Activated CD4-positive, alpha-beta T cell treated with anti-CD3 and anti-CD28 coated beads, Interleukin-2, Interleukin-4, amounts not matched to agents 100 ng/mL and 50 ng/mL, durations not matched to agents 16 hours and 8 hours (primary cell): ENCODE data around the gene KRT74.
"Not testable (repeated sequence)": the region's sequence is repeated elsewhere in the genome, so short reads cannot be mapped to it uniquely, and the experiment has no call there.

ENCODE experiments used
- DNase-seq: peaks from one replicate; pipeline ENCODE4 v3.0.0-alpha.2; 2020; ENCODE audit warnings: low spot score

KRT74 gene

DNA sequence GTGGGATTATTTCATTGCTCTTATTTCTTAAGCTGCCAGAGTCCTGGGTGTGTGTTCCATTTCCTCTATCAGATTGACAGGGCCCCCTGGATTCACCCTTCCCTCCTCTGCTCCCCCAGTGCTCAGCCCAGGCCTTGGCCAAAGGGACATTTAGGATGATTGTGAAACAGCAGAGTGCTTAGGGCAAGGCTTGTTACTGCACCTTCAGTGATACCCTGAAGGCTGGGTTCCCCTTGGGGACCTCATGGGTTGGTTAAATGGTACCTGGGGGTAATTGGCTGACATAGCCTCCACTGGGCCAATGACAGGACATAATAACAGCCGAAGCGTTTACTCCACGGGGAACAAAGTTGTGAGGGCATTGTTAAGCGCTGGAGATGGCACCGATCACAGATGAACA is 28.9 kb upstream of the KRT74 start:
- no peak for DNase-seq

GRCh38 chr12:52601671-52602070 is 28.0 kb upstream of the KRT74 start:
- no peak for DNase-seq

DNA sequence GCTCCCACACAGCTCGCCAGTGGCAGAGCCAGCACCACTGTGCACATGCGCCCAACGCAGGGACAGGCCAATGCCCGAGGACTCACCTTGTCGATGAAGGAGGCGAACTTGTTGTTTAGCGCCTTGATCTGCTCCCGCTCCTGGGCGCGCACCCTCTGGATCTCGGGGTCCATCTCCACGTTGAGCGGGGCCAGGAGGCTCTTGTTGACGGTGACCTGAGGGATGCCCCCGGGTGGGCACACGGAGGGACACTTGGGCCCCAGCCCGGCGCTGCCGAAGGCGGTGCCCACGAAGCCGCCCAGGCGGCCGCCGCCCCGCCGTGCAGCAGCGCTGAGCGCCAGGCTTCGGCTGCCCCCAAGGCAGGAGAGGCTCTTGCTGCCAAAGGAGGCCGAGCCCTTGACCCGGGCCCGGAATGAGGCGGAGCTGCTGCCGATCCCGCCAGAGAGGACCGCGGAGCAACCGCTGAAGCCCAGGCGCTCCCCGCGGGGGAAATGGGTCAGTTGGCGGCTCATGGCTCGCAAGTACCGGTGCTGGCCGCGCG is 27.4 kb upstream of the KRT74 start, which contains the start of gene KRT72:
Gene KRT72, minus strand, starts transcription at position 523 of the 541 bp plus-strand sequence. Its CDS starts 11 bp downstream, at position 512.
- DNase-seq = no peak

DNA sequence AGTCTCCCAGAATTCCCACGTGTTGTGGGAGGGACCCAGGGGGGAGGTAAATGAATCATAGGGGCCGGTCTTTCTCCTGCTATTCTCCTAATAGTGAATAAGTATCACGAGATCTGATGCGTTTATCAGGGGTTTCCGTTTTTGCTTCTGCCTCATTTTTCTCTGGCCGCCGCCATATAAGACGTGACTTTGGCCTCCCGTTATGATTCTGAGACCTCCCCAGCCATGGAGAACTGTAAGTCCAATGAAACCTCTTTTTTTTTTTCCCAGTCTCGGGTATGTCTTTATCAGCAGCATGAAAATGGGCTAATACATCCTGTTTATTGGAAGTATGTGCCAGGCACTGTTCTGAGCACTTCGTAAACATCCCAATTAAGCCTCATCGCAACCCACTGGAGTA is 26.8 kb upstream of the KRT74 start:
- no peak for DNase-seq

DNA sequence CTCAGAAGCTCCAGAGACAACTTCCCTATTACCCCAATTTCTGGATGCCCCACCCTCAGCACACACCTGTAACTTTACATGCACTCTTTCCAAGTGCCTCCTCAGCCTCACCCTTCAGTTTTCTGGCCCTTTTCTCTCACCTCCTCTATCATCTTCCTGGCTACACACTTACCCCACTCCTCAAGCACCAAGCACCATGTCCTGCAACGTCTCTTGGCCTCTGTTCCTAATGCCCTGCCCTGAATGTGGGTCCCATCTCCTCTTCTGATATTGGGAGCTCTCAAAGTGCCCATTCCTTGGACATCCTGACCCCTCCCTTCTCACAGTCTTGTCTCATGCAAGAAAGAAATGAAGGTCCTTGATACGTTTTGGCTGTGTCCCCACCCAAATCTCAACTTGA is 26.4 kb upstream of the KRT74 start:
- DNase-seq = no peak

DNA sequence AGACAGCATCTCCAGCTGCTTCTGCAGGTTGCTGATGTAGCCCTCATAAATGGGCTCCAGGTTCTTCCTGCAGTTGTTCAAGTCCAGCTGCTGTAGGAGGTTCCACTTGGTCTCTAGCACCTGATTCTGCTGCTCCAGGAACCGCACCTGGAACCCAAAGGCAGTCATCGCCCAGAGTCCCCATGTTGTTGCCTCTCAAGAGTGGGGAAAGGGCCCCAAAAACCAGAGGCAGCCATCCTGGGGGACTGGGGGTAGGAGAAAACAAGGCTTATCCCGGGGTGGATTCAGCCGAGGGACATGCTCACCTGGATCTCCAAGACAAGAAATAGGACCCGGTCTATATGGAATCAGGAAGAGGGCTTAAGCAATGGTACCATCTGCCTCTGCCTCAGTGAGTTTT is 25.3 kb upstream of the KRT74 start:
- DNase-seq = no peak

DNA sequence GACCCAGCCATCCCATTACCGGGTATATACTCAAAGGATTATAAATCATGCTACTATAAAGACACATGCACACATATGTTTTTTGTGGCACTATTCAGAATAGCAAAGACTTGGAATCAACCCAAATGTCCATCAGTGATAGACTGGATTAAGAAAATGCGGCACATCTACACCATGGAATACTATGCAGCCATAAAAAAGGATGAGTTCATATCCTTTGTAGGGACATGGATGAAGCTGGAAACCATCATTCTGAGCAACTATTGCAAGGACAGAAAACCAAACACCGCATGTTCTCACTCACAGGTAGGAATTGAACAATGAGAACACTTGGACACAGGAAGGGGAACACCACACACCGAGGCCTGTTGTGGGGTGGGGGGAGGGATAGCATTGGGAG is 20.6 kb upstream of the KRT74 start:
- DNase-seq = not testable (repeated sequence)

DNA sequence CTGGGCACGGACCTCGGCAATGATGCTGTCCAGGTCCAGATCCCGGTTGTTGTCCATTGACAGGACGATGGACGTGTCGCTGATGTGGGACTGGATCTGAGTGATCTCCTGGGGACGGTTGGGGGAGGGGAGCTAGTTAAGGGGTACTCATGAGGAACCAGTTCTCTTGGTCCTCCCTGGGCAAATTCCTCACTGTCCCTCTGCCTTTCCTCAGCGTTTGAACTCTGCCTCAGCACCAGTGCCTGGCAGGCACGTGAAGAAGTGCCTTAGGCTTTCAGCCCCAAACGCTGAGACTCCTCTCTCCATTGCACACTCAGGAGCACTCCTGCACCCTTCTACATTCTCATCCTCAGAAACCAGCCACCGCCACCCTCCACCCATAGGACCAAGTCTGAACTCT is 17.9 kb upstream of the KRT74 start:
- no peak for DNase-seq

DNA sequence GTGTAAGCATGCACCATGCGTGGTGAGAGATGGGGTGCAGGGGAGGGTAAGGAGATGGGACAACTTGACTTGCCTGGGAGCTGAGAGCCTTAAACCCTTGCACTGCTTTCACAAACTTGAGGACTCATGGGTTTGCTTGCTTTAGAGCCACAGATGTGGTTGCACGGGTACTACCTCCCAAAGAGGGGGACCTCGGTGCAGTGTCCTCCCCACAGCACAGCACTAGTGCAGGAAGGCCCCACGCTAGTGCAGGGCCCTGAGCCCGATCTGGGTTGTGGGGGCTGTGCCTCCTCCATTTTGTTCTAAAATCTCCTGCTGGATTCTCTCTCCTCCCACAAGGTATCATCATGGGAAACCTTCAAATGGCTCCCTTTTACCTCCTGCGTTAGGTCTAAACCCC is 16.4 kb upstream of the KRT74 start:
- no peak for DNase-seq

GRCh38 chr12:52587563-52587962 is 13.9 kb upstream of the KRT74 start:
- DNase-seq = no peak

DNA sequence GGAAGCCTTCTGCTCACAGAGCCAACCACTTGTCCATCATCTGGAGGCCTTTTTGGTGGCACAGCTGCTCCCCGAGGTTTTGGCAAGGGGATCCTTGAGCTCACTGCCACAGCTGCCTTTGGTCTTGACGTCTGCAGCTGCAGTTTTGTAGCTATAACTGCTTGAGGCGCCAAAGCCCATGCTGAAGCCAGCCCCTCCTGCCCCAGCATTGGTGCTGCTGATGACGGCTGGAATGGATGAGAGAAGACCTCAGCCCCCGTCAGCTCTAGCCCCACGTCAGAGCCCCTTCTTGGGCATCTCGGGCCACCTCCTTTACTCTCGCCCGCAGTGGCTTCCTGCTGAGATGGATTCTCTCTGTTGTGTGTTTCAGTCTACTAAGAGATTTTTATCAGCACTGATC is 12.3 kb upstream of the KRT74 start:
- DNase-seq = no peak

- DNase-seq = no peak
These were observed 11.4 kb upstream of the KRT74 start for GRCh38 chr12:52585066-52585465.

DNA sequence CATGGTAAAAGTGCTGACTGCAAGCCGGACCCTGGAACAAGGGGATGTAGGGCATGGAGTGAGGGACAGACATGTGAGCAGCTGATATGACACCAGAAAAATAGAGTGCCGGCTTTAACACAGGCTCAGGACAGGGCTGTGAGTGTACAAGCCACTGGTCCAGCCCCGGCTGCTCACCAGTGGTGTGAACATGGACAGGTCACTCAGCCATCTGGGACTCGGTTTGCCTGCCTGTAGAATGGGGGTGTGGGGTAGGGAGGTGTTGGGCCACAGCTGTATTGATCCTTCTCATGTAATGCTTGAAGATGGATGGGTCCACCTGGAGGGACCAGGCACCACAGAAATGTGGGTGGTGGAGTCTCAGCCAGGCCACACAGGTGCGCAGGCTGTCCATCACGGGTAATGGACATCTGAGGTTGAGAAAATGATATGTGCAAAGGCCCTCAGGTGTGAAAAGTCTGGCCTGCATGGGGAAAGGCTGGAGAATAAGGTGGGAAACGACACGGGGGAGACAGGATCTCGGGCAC is 10.6 kb upstream of the KRT74 start:
- DNase-seq = no peak

- DNase-seq = peak; percentile 46
These were observed 9.4 kb upstream of the KRT74 start for GRCh38 chr12:52582971-52583456.

DNA sequence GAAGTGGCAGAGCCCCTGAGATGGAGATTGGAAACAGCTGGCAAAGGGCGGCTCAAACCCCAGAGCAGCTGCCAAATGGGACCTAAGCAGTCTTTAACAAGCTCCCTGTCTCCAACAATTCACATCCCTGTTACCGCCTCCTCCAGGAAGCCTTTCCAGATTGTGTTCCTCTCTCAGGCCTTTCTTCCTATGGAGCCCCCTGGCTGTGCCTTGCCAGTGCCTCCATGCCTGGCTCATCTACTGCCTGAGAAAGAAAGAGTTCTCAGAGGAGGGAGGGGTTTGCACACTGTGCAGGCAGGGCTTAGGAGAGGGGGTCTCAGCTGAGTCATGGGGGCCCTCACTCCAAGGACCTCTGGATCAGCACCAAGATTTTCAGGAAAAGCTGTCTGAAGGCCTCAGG is 8.8 kb upstream of the KRT74 start:
- no peak for DNase-seq

DNA sequence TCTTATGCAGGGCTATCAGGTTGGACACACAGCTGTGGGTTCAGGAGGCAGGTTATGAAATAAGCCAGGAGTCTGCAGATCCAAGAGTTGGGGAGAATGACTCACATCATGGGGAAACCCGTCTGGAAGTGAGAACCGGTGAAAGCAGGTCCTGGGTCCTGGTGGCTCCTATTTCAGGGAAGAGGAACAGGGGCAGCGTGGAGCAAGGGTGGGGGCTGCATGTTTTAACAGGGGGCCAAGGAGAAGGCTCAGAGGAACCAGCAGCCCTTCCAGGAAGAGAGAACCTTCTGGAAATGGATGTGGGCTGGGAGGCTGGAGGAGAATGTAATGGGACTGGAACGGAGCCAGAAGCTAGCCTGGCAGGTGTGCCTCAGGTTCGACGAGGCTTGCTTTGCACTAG is 7.8 kb upstream of the KRT74 start:
- no peak for DNase-seq

DNA sequence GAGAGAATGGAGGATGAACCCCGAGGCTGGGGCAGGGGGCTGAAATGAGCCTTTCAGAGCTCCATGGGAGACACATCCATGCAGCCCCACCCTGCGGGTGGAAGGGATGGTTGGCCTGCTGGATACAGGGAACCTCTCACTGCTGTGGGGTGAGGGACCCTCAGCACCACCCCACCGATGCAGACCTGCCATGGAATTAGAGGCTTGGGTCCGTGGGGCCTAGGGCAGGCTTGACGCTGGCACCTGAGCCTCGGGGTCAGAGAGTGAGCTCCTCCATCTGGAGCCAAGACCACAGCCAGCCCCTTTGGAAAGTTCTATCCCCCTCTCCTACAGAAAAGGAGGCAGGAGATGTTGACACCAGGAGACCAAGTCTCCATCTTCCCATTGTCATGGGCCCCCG is 7.4 kb upstream of the KRT74 start:
- no peak for DNase-seq

GRCh38 chr12:52580496-52580895 is 6.9 kb upstream of the KRT74 start:
- DNase-seq = no peak

DNA sequence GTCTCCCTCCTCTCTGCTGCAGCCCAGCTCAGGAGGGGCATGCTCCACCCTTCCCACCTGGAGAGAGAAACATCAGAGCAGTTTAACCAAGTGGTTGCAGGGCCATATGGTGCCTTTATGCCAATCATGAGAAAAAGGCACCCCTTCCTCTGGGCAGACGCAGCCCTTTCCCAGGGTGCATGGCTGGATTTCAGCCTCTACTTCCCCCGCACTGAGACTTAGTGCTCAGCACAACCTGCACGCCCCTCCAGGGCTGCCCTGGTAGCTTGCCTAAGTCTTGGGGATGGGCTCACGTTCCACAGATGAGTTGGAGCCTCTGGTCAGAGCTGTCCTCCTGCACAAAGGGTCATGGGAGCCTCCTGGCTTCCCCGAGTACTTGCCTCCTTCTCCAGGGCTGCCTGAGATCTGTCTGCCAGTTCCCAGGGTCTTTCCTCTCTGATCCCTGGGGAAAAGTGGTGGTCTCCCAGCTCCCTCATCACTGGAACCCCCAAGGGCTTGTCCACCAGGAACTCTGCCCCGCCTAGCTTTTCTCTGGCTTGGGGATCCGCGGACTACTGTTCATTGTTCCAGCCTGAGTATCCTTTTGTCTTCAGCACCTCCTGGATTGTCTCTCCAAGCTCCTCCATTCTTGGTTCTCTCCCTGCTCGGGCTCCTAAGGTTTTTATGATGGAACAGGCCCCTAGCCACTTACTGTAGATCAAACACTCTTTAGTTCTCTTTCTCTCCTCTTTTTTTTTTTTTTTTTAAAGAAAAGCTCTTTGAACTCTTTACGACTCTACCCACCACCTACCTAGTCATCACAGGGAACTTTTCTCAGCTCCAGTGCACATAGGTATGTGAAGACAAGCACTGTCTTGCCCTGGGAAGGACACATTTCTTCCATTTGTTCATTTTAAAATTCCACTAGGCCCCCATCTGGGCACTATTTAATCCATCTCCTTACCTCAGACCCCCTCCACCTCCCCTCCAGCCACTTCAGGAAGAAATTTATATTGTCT is 6.1 kb upstream of the KRT74 start:
- no peak for DNase-seq

- DNase-seq = no peak
These were observed 4.8 kb upstream of the KRT74 start for GRCh38 chr12:52578469-52578868.

DNA sequence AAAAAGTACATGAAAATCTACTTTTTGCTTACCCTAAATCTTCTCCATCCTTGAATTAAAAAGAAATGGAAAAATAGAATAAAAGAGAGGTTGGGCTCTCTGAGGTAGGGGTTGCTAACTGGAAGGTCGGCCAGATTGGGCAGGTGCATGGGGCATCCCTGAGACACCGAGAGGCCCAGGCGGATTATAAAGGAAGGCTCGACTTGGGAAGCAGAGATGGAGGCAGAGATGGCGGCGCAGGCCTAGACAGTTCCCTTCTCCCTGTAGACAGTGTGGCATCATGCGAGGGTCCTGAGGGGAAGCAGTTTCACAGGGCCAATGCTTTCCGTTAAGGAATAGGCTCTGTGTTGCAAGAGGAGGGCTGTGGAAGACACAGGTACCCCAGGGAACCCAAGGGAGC is 3.7 kb upstream of the KRT74 start:
- DNase-seq = no peak

- no peak for DNase-seq
These were observed 2.3 kb upstream of the KRT74 start for GRCh38 chr12:52575948-52576347.

DNA sequence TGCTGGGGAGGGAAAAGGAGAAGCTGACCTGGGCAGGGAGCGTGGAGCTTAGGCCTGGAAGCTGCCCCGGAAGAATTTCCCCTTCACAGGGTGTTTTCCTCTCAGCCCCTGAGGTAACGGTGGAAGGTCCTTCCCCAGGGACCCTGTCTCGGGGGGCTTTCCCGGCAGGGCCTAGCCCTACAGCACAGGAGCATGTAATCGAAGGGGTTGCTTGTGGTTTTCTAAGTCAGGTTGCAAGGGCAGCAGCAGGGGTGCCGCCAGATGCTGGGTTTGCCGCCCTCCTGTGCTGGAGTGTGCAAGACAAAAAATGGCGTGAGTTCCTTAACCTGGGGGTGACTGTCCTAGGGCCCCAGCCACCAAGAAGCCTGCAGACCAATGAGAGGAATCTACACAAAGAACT is 1.6 kb upstream of the KRT74 start:
- no peak for DNase-seq
